IMR-90 (cell line): ENCODE results near the gene ARAP3. TPM values are rescaled to one million over a fixed set of nuclear protein-coding genes. Genes with fewer than 3 reads are reported as not detected.

ENCODE experiments used
- ATAC-seq: fragments of 200-7000 bp; cut with Tn5 transposase; 2 replicates; pipeline ENCODE4 v1.9.1; 2020; ENCODE audit warnings: low read depth, mild to moderate bottlenecking, moderate library complexity
- BruUV-seq: library from RNA; stranded (reverse); fragments of 400-500 nt; replicated peaks from 2 replicates; lab custom pipeline; 2021; lab: Mats Ljungman, UMichigan
- CTCF ChIA-PET: fragments of 300-600 bp; formaldehyde crosslinking; extraction: SDS; loops from one replicate; lab custom pipeline; 2021; ENCODE audit warnings: antibody characterized with exemption; lab: Yijun Ruan, JAX
- POLR2A ChIA-PET: fragments of 300-600 bp; sonication (Branson Sonifier 250); formaldehyde crosslinking; loops from one replicate; lab custom pipeline; 2022; ENCODE audit warnings: antibody characterized with exemption; ENCODE audit not compliant: unreplicated experiment; lab: Charles Lee
- DNase-seq: peaks from one replicate; pipeline ENCODE4 v3.0.0; 2013
- H2AFZ ChIP-seq: replicated peaks from 2 replicates; pipeline ENCODE3; 2013; ENCODE audit warnings: low read length, mild to moderate bottlenecking; ENCODE audit not compliant: poor library complexity
- H2AK5ac ChIP-seq: 2 replicates; pipeline ENCODE4 v1.6.1; 2013; ENCODE audit warnings: low read depth, low read length, inconsistent platforms
- H2AK9ac ChIP-seq: replicated peaks from 2 replicates; pipeline ENCODE3; 2013; ENCODE audit warnings: mild to moderate bottlenecking, low read depth, low read length, moderate library complexity; ENCODE audit not compliant: poor library complexity
- H2BK120ac ChIP-seq: 2 replicates; pipeline ENCODE4 v1.6.1; 2013; ENCODE audit warnings: low read depth, low read length, inconsistent platforms
- H2BK15ac ChIP-seq: 3 replicates; pipeline ENCODE4 v1.6.1; 2013; ENCODE audit warnings: low read depth, low read length, inconsistent platforms
- H2BK20ac ChIP-seq: 2 replicates; pipeline ENCODE4 v1.6.1; 2013; ENCODE audit warnings: low read depth, mild to moderate bottlenecking, inconsistent platforms, low read length, moderate library complexity
- H2BK5ac ChIP-seq: 2 replicates; pipeline ENCODE4 v1.6.1; 2013; ENCODE audit warnings: mild to moderate bottlenecking, low read depth, low read length, inconsistent platforms; ENCODE audit not compliant: poor library complexity, severe bottlenecking
- H3K14ac ChIP-seq: replicated peaks from 2 replicates; pipeline ENCODE4 v1.6.1; 2013; ENCODE audit warnings: low read depth, low read length, inconsistent platforms
- H3K18ac ChIP-seq: 2 replicates; pipeline ENCODE4 v1.6.1; 2013; ENCODE audit warnings: low read depth, low read length, control low read depth
- H3K23ac ChIP-seq: 2 replicates; pipeline ENCODE4 v1.6.1; 2013; ENCODE audit warnings: low read depth, low read length, inconsistent platforms
- H3K27ac ChIP-seq: 2 replicates; pipeline ENCODE4 v1.5.1; 2013; ENCODE audit warnings: mild to moderate bottlenecking, control low read depth, low read length; ENCODE audit not compliant: insufficient read depth
- H3K27me3 ChIP-seq: 2 replicates; pipeline ENCODE4 v1.6.1; 2013; ENCODE audit warnings: low read length; ENCODE audit not compliant: control insufficient read depth, insufficient read depth
- H3K36me3 ChIP-seq: 2 replicates; pipeline ENCODE4 v1.6.1; 2013; ENCODE audit warnings: low read length, mixed read lengths; ENCODE audit not compliant: control insufficient read depth, insufficient read depth
- H3K4ac ChIP-seq: 2 replicates; pipeline ENCODE4 v1.6.1; 2013; ENCODE audit warnings: low read depth, low read length, inconsistent platforms
- H3K4me1 ChIP-seq: 2 replicates; pipeline ENCODE4 v1.6.1; 2013; ENCODE audit warnings: low read length, mixed read lengths; ENCODE audit not compliant: control insufficient read depth, insufficient read depth
- H3K4me2 ChIP-seq: 2 replicates; pipeline ENCODE4 v1.6.1; 2013; ENCODE audit warnings: low read depth, mild to moderate bottlenecking, control low read depth, low read length, moderate library complexity
- H3K4me3 ChIP-seq: 2 replicates; pipeline ENCODE4 v1.5.1; 2013; ENCODE audit warnings: low read depth, mild to moderate bottlenecking, control low read depth, low read length, moderate library complexity; ENCODE audit not compliant: insufficient read depth
- H3K56ac ChIP-seq: 2 replicates; pipeline ENCODE4 v1.6.1; 2013; ENCODE audit warnings: low read length, inconsistent platforms; ENCODE audit not compliant: insufficient read depth; ENCODE audit errors: extremely low read depth
- H3K79me1 ChIP-seq, 2 experiments: 2 replicates each; pipeline ENCODE4 v1.6.1; 2013; ENCODE audit warnings: low read length in 2 of 2, inconsistent platforms in 1 of 2, low read depth in 1 of 2
- H3K9ac ChIP-seq: 2 replicates; pipeline ENCODE4 v1.6.1; 2013; ENCODE audit warnings: low read depth, low read length, control low read depth
- H3K9me1 ChIP-seq: 2 replicates; pipeline ENCODE4 v1.6.1; 2013; ENCODE audit warnings: low read length, inconsistent platforms; ENCODE audit not compliant: insufficient read depth
- H3K9me3 ChIP-seq: 2 replicates; pipeline ENCODE4 v1.6.1; 2013; ENCODE audit warnings: low read length; ENCODE audit not compliant: control insufficient read depth, insufficient read depth
- H4K20me1 ChIP-seq: 2 replicates; pipeline ENCODE4 v1.6.1; 2013; ENCODE audit warnings: low read length, inconsistent platforms; ENCODE audit not compliant: insufficient read depth
- H4K5ac ChIP-seq: 2 replicates; pipeline ENCODE4 v1.6.1; 2013; ENCODE audit warnings: mild to moderate bottlenecking, low read depth, low read length, control low read depth
- H4K8ac ChIP-seq, 2 experiments: 2 replicates each; pipeline ENCODE4 v1.6.1; 2013; ENCODE audit warnings: low read depth in 2 of 2, low read length in 2 of 2, control low read depth in 1 of 2, inconsistent platforms in 1 of 2
- H4K91ac ChIP-seq: 2 replicates; pipeline ENCODE4 v1.6.1; 2013; ENCODE audit warnings: low read depth, low read length, inconsistent platforms; ENCODE audit not compliant: insufficient read depth
- BHLHE40 ChIP-seq: fragments of 150-350 bp; IDR thresholded peaks from 2 replicates; pipeline ENCODE4 v1.6.1; 2016; ENCODE audit warnings: mild to moderate bottlenecking, low read depth, low read length
- CEBPB ChIP-seq: IDR thresholded peaks from 2 replicates; pipeline ENCODE4 v1.6.1; 2012; ENCODE audit warnings: low read depth, low read length, improper control_type of control experiment
- CTCF ChIP-seq: conservative IDR thresholded peaks from 2 replicates; pipeline ENCODE4 v1.5.1; 2012; ENCODE audit warnings: mild to moderate bottlenecking, low read depth, low read length, improper control_type of control experiment
- MAZ ChIP-seq: IDR thresholded peaks from 2 replicates; pipeline ENCODE4 v1.6.1; 2012; ENCODE audit warnings: low read depth, mild to moderate bottlenecking, low read length, improper control_type of control experiment, moderate library complexity, borderline replicate concordance
- MXI1 ChIP-seq: IDR thresholded peaks from 2 replicates; pipeline ENCODE4 v1.6.1; 2012; ENCODE audit warnings: low read depth, mild to moderate bottlenecking, low read length, moderate library complexity, borderline replicate concordance
- NFE2L2 ChIP-seq: fragments of 150-350 bp; IDR thresholded peaks from 2 replicates; pipeline ENCODE4 v1.6.1; 2016; ENCODE audit warnings: low read depth, mild to moderate bottlenecking, low read length
- POLR2A ChIP-seq: IDR thresholded peaks from 2 replicates; pipeline ENCODE4 v1.6.1; 2012; ENCODE audit warnings: mild to moderate bottlenecking, low read depth, low read length
- RAD21 ChIP-seq: IDR thresholded peaks from 2 replicates; pipeline ENCODE4 v1.6.1; 2012; ENCODE audit warnings: low read length, improper control_type of control experiment
- RCOR1 ChIP-seq: IDR thresholded peaks from 2 replicates; pipeline ENCODE4 v1.6.1; 2012; ENCODE audit warnings: mild to moderate bottlenecking, low read length, improper control_type of control experiment; ENCODE audit not compliant: insufficient replicate concordance
- RFX5 ChIP-seq: IDR thresholded peaks from 2 replicates; pipeline ENCODE4 v1.8.0; 2012; ENCODE audit warnings: low read depth, mild to moderate bottlenecking, low read length, moderate library complexity
- SMC3 ChIP-seq: fragments of 150-350 bp; IDR thresholded peaks from 2 replicates; pipeline ENCODE4 v1.6.1; 2016; ENCODE audit warnings: low read depth, mild to moderate bottlenecking, antibody characterized with exemption, low read length, moderate library complexity
- USF2 ChIP-seq: fragments of 150-350 bp; IDR thresholded peaks from 2 replicates; pipeline ENCODE4 v1.6.1; 2017; ENCODE audit warnings: mild to moderate bottlenecking, antibody characterized with exemption, low read length, low read depth
- dilution Hi-C: fragments of 300-500 bp; cut with HindIII; formaldehyde crosslinking; loops from one replicate; pipeline ENCODE4 v1.14.3; 2018; ENCODE audit warnings: low sequenced_read_pairs; ENCODE audit not compliant: unreplicated experiment
- in situ Hi-C: fragments of 300-500 bp; cut with MboI; formaldehyde crosslinking; loops from 3 replicates; pipeline ENCODE4 v1.14.3; 2019; ENCODE audit warnings: low sequenced_read_pairs, inconsistent platforms, mixed read lengths
- intact Hi-C: fragments of 100-400 bp; cut with micrococcal nuclease; formaldehyde crosslinking; loops from 2 replicates; pipeline ENCODE4 v1.10.0; 2022
- polyA plus RNA-seq, 3 experiments: library from polyadenylated mRNA; depleted of rRNA; stranded (reverse); fragments of >200 nt; gene quantifications; 2 replicates each; pipeline ENCODE4 v1.2.3, GENCODE V29; 2012; ENCODE audit warnings: low replicate concordance in 1 of 3
- total RNA-seq: library from RNA; depleted of rRNA; stranded (reverse); fragments of >200 nt; gene quantifications from 2 replicates; pipeline ENCODE4 v1.2.3, GENCODE V29; 2012
- TF ChIP-seq, protein P1 (sequence below): fragments of 150-350 bp; IDR thresholded peaks from 2 replicates; pipeline ENCODE4 v1.6.1; 2016; ENCODE audit warnings: low read depth, mild to moderate bottlenecking, low read length, moderate library complexity, borderline replicate concordance

The ARAP3 gene
- total and polyA plus RNA-seq, 2 of the 4 experiments (the other 2 are of a cell fraction) = 2.2 to 6.9 TPM

DNA sequence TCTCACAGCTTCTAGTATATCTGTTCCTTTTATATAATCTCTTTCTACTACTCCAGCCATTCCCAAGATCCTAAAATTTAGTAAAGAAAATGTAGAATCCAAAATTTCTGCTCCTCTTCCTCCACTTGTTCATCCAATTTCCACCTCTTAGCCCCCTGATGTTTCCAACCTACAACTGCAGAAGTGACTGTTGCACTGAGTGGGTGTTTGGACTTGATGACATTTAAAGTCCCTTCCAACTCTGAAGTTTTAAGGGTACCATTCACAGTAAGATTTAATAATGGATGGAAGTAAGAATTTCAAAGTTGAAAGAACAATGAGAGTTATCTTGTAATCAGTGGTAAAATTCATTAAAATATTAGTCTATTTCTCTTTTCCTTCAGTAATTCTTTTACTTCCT lies 68.7 kb downstream of the ARAP3 start:
- Histone ChIP-seq H2BK5ac (no peak overlapping the region), H2BK20ac (no peak overlapping the region), H3K9me3 (no peaks in the 10 kb centered on the region), H3K4ac (no peak overlapping the region), H3K9ac (no peak overlapping the region), H3K56ac (no peak overlapping the region), H3K9me1 (no peaks in the 10 kb centered on the region; the same call in 1 of the 2 replicates), H3K4me1 (no peaks in the 10 kb centered on the region), H4K5ac (no peak overlapping the region), H3K79me1 (peaks cover 17 to 50% of the 10 kb centered on the region in 2 experiments), H2AK9ac (no peak overlapping the region), H4K20me1 (0 out of 2 replicates have a peak, but pooled peaks cover 3% of the 10 kb centered on the region), H2AK5ac (no peak overlapping the region), H3K4me3 (no peak overlapping the region), H2BK15ac (no peak overlapping the region), H3K23ac (no peak overlapping the region), H3K27me3 (no peaks in the 10 kb centered on the region), H2AFZ (no peak overlapping the region), H2BK120ac (no peak overlapping the region), H4K8ac (no peak overlapping the region), H3K4me2 (no peak overlapping the region), H4K91ac (no peak overlapping the region), H3K18ac (no peak overlapping the region), H3K36me3 (no peaks in the 10 kb centered on the region), H3K14ac (0 out of 2 replicates have a peak overlapping the region, but pooled peaks have one; percentile 24), H3K27ac (no peak overlapping the region)
- ChIA-PET POLR2A (no interaction called here), CTCF (interaction anchor here (1.2 kb wide), 1 partner anchor 22 kb away, joined by 6 read pairs; no protein-coding TSS in a partner anchor)
- DNase-seq (no peak), ATAC-seq (no peak)
- in situ Hi-C loops (no loop called here), dilution Hi-C loops (no loop called here), intact Hi-C loops (no loop called here)
- TF ChIP-seq RFX5 (no peak), BHLHE40 (no peak), NFE2L2 (no peak), USF2 (no peak), POLR2A (no peak), MAZ (no peak), RAD21 (no peak), SMC3 (no peak), MXI1 (no peak), CTCF (no peak), RCOR1 (no peak), CEBPB (no peak)
- TF ChIP-seq, protein P1, sequence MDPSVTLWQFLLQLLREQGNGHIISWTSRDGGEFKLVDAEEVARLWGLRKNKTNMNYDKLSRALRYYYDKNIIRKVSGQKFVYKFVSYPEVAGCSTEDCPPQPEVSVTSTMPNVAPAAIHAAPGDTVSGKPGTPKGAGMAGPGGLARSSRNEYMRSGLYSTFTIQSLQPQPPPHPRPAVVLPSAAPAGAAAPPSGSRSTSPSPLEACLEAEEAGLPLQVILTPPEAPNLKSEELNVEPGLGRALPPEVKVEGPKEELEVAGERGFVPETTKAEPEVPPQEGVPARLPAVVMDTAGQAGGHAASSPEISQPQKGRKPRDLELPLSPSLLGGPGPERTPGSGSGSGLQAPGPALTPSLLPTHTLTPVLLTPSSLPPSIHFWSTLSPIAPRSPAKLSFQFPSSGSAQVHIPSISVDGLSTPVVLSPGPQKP = no peak
- no TSS peak for BruUV-seq
